Dedifferentiated amniotic fluid mesenchymal stem cell (primary cell): ENCODE results near the gene MRGPRX2.

Source experiments
- DNase-seq: peaks from one replicate; pipeline ENCODE4 v3.0.0-alpha.2; 2016; ENCODE audit errors: extremely low spot score

Gene MRGPRX2

GRCh38 chr11:19075636-19076035 is 15.1 kb upstream of the MRGPRX2 start:
- DNase-seq, result no peak

GRCh38 chr11:19073454-19074415 is 13.2 kb upstream of the MRGPRX2 start:
- DNase-seq, result no peak

GRCh38 chr11:19072464-19072863 is 11.9 kb upstream of the MRGPRX2 start:
- DNase-seq, result no peak

GRCh38 chr11:19071255-19071654 is 10.7 kb upstream of the MRGPRX2 start:
- DNase-seq, result peak; percentile 86

- no peak for DNase-seq
Observed at GRCh38 chr11:19059833-19060232, 684 bp downstream of the MRGPRX2 start.

GRCh38 chr11:19055905-19056304 is 4.6 kb downstream of the MRGPRX2 start:
- DNase-seq, result no peak

GRCh38 chr11:19055016-19055415 is 5.5 kb downstream of the MRGPRX2 start:
- no peak for DNase-seq

- DNase-seq, result no peak
Observed at GRCh38 chr11:19053909-19054308, 6.6 kb downstream of the MRGPRX2 start.

GRCh38 chr11:19050281-19050680 is 10.2 kb downstream of the MRGPRX2 start:
- DNase-seq, result no peak

- DNase-seq, result no peak
Observed at GRCh38 chr11:19049351-19049750, 11.2 kb downstream of the MRGPRX2 start.

GRCh38 chr11:19040051-19040450 is 20.5 kb downstream of the MRGPRX2 start:
- DNase-seq, result no peak

GRCh38 chr11:19039409-19039808 is 21.1 kb downstream of the MRGPRX2 start:
- no peak for DNase-seq

GRCh38 chr11:19032990-19033389 is 27.5 kb downstream of the MRGPRX2 start:
- no peak for DNase-seq

- DNase-seq, result no peak
Observed at GRCh38 chr11:19027829-19028595, 32.5 kb downstream of the MRGPRX2 start.

- DNase-seq, result no peak
Observed at GRCh38 chr11:19026862-19027261, 33.7 kb downstream of the MRGPRX2 start.

- no peak for DNase-seq
Observed at GRCh38 chr11:19025481-19026406, 34.8 kb downstream of the MRGPRX2 start.

- DNase-seq, result no peak
Observed at GRCh38 chr11:19020831-19021230, 39.7 kb downstream of the MRGPRX2 start.

- no peak for DNase-seq
Observed at GRCh38 chr11:19018901-19019300, 41.6 kb downstream of the MRGPRX2 start.

- DNase-seq, result no peak
Observed at GRCh38 chr11:19013181-19013857, 47.2 kb downstream of the MRGPRX2 start.

- no peak for DNase-seq
Observed at GRCh38 chr11:19012636-19013035, 47.9 kb downstream of the MRGPRX2 start.
